Common myeloid progenitor, CD34-positive (primary cell): ENCODE results near the gene UBE3D.

Source experiments
- CTCF ChIA-PET: fragments of 350-600 bp; sonication (Branson Sonifier 250); formaldehyde crosslinking; loops from one replicate; lab custom pipeline; 2021; ENCODE audit warnings: antibody characterized with exemption; lab: Charles Lee
- POLR2A ChIA-PET: fragments of 350-600 bp; sonication (Branson Sonifier 250); formaldehyde crosslinking; loops from one replicate; lab custom pipeline; 2021; ENCODE audit warnings: antibody characterized with exemption; lab: Charles Lee
- DNase-seq, 3 donors: peaks; one replicate each; pipeline versions ENCODE4 v3.0.0 to v3.0.0-alpha.2; 2013
- H3K27ac ChIP-seq, 2 experiments: 1 replicate in 1 of 2; 2 replicates in 1 of 2; pipeline ENCODE4 v1.7.0; 2013; ENCODE audit warnings: inconsistent platforms in 2 of 2, low read length in 2 of 2, mild to moderate bottlenecking in 2 of 2, low read depth in 1 of 2, moderate library complexity in 1 of 2; ENCODE audit not compliant: severe bottlenecking in 2 of 2, insufficient read depth in 1 of 2, poor library complexity in 1 of 2
- H3K27me3 ChIP-seq, 5 experiments: replicated peaks in 2 of 5; 1 replicate in 3 of 5; 2 replicates in 2 of 5; pipeline versions ENCODE4 v1.6.1 to v1.7.0; 2013; ENCODE audit warnings: low read length in 4 of 5, mild to moderate bottlenecking in 2 of 5, moderate library complexity in 2 of 5, inconsistent platforms in 1 of 5; ENCODE audit not compliant: insufficient read depth in 5 of 5, control insufficient read depth in 4 of 5
- H3K36me3 ChIP-seq, 4 experiments: 1 replicate in 2 of 4; 2 replicates in 2 of 4; pipeline versions ENCODE4 v1.6.1 to v1.7.0; 2013; ENCODE audit warnings: low read length in 3 of 4, control low read depth in 1 of 4, mild to moderate bottlenecking in 1 of 4; ENCODE audit not compliant: control insufficient read depth in 4 of 4, insufficient read depth in 4 of 4
- H3K4me1 ChIP-seq, 4 experiments: 1 replicate in 3 of 4; 2 replicates in 1 of 4; pipeline versions ENCODE4 v1.6.1 to v1.7.1; 2013; ENCODE audit warnings: low read length in 3 of 4, mild to moderate bottlenecking in 3 of 4, control low read depth in 1 of 4, inconsistent platforms in 1 of 4, moderate library complexity in 1 of 4; ENCODE audit not compliant: control insufficient read depth in 4 of 4, insufficient read depth in 4 of 4; ENCODE audit errors: control extremely low read depth in 1 of 4
- H3K4me3 ChIP-seq, 7 experiments: 1 replicate in 4 of 7; 2 replicates in 3 of 7; pipeline versions ENCODE4 v1.5.1 to v1.7.0; 2013; ENCODE audit warnings: mild to moderate bottlenecking in 7 of 7, low read length in 6 of 7, moderate library complexity in 6 of 7, inconsistent platforms in 2 of 7, low read depth in 2 of 7, control low read depth in 1 of 7; ENCODE audit not compliant: insufficient read depth in 4 of 7, control insufficient read depth in 1 of 7; ENCODE audit errors: extremely low read depth in 1 of 7
- H3K9me3 ChIP-seq, 5 experiments: 1 replicate in 4 of 5; 2 replicates in 1 of 5; pipeline versions ENCODE4 v1.6.1 to v1.7.1; 2013; ENCODE audit warnings: low read length in 4 of 5, mild to moderate bottlenecking in 2 of 5, inconsistent platforms in 1 of 5, low read depth in 1 of 5, moderate library complexity in 1 of 5; ENCODE audit not compliant: control insufficient read depth in 4 of 5, insufficient read depth in 2 of 5; ENCODE audit errors: control extremely low read depth in 1 of 5
- WGBS: methylation state at CpG from one replicate; pipeline ENCODE4 v1.1.5; 2013; ENCODE audit not compliant: insufficient coverage; 5-methylcytosine and 5-hydroxymethylcytosine counted together

The UBE3D gene

GRCh38 chr6:82963191-82963925 is 102.3 kb downstream of the UBE3D start:
- no peak overlapping the region for H3K27ac ChIP-seq
- no peaks in the 10 kb centered on the region for H3K27me3 ChIP-seq
- WGBS: 100% methylated on average over 2 of the region's 2 CpGs
- no peaks in the 10 kb centered on the region for H3K36me3 ChIP-seq
- no peak for DNase-seq
- ChIA-PET CTCF (interaction anchor here (1.2 kb wide), 1 partner anchor 9 kb away, joined by 3 read pairs; no protein-coding TSS in a partner anchor), POLR2A (no interaction called here)
- H3K9me3 ChIP-seq: no peaks in the 10 kb centered on the region
- no peaks in the 10 kb centered on the region for H3K4me1 ChIP-seq
- H3K4me3 ChIP-seq: no peak overlapping the region

- CTCF ChIA-PET: no interaction called here
- Histone ChIP-seq H3K27ac (no peak overlapping the region), H3K36me3 (peaks cover 0 to 3% (median 2%) of the 10 kb centered on the region in 4 experiments), H3K27me3 (no peaks in the 10 kb centered on the region), H3K4me1 (peaks cover 0 to 4% (median 0%) of the 10 kb centered on the region in 4 experiments), H3K9me3 (no peaks in the 10 kb centered on the region), H3K4me3 (no peak overlapping the region)
- no peak for DNase-seq
- POLR2A ChIA-PET: no interaction called here
- 100% methylated on average over 3 of the region's 4 CpGs for WGBS
Observed at GRCh38 chr6:82959385-82959941, 106.2 kb downstream of the UBE3D start.

DNA sequence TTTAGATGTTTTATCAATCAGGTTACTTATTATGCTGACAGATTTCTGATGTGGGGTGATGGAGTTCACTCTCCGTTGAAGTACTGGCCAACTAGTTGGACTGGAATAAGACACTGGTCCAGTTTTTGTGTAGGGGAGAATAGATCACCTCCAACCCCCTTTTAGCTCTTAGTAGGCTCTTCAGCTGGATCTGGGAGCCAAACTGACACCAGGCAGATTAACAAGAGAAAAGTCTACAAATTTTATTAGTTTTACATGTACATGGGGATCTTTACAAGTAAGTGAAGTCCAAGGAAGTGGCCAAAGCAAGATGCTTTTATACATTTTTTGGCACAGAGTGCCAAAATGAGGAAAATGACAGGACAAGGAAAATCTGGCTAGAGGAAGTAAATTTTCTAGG is 107.1 kb downstream of the UBE3D start:
- 100% methylated on average over 1 of the region's 1 CpG for WGBS
- Histone ChIP-seq H3K36me3 (peaks cover 0 to 5% (median 2%) of the 10 kb centered on the region in 4 experiments), H3K27ac (no peak overlapping the region), H3K9me3 (no peaks in the 10 kb centered on the region), H3K27me3 (no peaks in the 10 kb centered on the region), H3K4me1 (peaks cover 0 to 4% (median 0%) of the 10 kb centered on the region in 4 experiments), H3K4me3 (no peak overlapping the region)
- CTCF ChIA-PET: no interaction called here
- no peak for DNase-seq
- POLR2A ChIA-PET: no interaction called here

- ChIA-PET POLR2A (no interaction called here), CTCF (no interaction called here)
- H3K9me3 ChIP-seq: no peaks in the 10 kb centered on the region
- no peak overlapping the region for H3K4me3 ChIP-seq
- peaks cover 0 to 6% (median 2%) of the 10 kb centered on the region in 4 experiments for H3K36me3 ChIP-seq
- H3K4me1 ChIP-seq: peaks cover 0 to 4% (median 0%) of the 10 kb centered on the region in 4 experiments
- DNase-seq: no peak
- no CpG with 5 or more reads among the region's 2 CpGs for WGBS
- H3K27ac ChIP-seq: no peak overlapping the region
- no peaks in the 10 kb centered on the region for H3K27me3 ChIP-seq
Observed at GRCh38 chr6:82957868-82958245, 107.8 kb downstream of the UBE3D start.

- POLR2A ChIA-PET: no interaction called here
- H3K36me3 ChIP-seq: peaks cover 1 to 6% (median 2%) of the 10 kb centered on the region in 4 experiments
- no peak overlapping the region for H3K27ac ChIP-seq
- WGBS: 62% methylated on average over 3 of the region's 9 CpGs
- no peaks in the 10 kb centered on the region for H3K27me3 ChIP-seq
- H3K4me1 ChIP-seq: peaks cover 0 to 4% (median 0%) of the 10 kb centered on the region in 4 experiments
- no peak overlapping the region for H3K4me3 ChIP-seq
- DNase-seq: peak in 1 of 3 donors; percentile 1
- no peaks in the 10 kb centered on the region for H3K9me3 ChIP-seq
- CTCF ChIA-PET: no interaction called here
Observed at GRCh38 chr6:82957171-82957867, 108.3 kb downstream of the UBE3D start.

- DNase-seq: no peak
- ChIA-PET CTCF (no interaction called here), POLR2A (no interaction called here)
- WGBS: no CpG with 5 or more reads among the region's 1 CpG
- H3K27me3 ChIP-seq: no peaks in the 10 kb centered on the region
- peaks cover 2 to 6% (median 3%) of the 10 kb centered on the region in 4 experiments for H3K36me3 ChIP-seq
- H3K4me3 ChIP-seq: no peak overlapping the region
- no peaks in the 10 kb centered on the region for H3K9me3 ChIP-seq
- H3K4me1 ChIP-seq: peaks cover 0 to 4% (median 0%) of the 10 kb centered on the region in 4 experiments
- no peak overlapping the region for H3K27ac ChIP-seq
Observed at GRCh38 chr6:82955841-82956240, 109.8 kb downstream of the UBE3D start.
